H1 (cell line): ENCODE data around the gene BTBD9. TPM values are rescaled to one million over a fixed set of nuclear protein-coding genes. Genes with fewer than 3 reads are reported as not detected.

Experiments used
- CTCF ChIA-PET: fragments of 300-600 bp; sonication (Branson Sonifier 250); formaldehyde crosslinking; loops from one replicate; lab custom pipeline; 2021; ENCODE audit not compliant: partially characterized antibody; lab: Charles Lee
- POLR2A ChIA-PET: fragments of 300-600 bp; sonication (Branson Sonifier 250); formaldehyde crosslinking; loops from one replicate; lab custom pipeline; 2021; ENCODE audit warnings: inconsistent platforms; ENCODE audit not compliant: partially characterized antibody; lab: Charles Lee
- DNase-seq, 2 experiments: peaks; one replicate each; pipeline versions ENCODE4 v3.0.0 to v3.0.0-alpha.2; 2010 to 2022; ENCODE audit warnings: low spot score in 2 of 2, low read depth in 1 of 2, mixed read lengths in 1 of 2
- FAIRE-seq: peaks from 2 replicates; lab custom pipeline; 2011; peaks lifted over from hg19 to GRCh38; lab: Jason Lieb, UNC
- H2AFZ ChIP-seq: 2 replicates; pipeline ENCODE4 v1.8.1; 2012; ENCODE audit warnings: low read length, inconsistent platforms
- H2AK5ac ChIP-seq: 2 replicates; pipeline ENCODE4 v1.6.1; 2013; ENCODE audit warnings: low read depth, low read length
- H2BK120ac ChIP-seq: replicated peaks from 2 replicates; pipeline ENCODE3; 2013; ENCODE audit warnings: low read depth, low read length, inconsistent platforms
- H2BK12ac ChIP-seq: 2 replicates; pipeline ENCODE4 v1.6.1; 2013; ENCODE audit warnings: low read depth, low read length
- H2BK15ac ChIP-seq: 2 replicates; pipeline ENCODE4 v1.6.1; 2013; ENCODE audit warnings: low read length
- H2BK20ac ChIP-seq: 2 replicates; pipeline ENCODE4 v1.6.1; 2013; ENCODE audit warnings: low read length
- H2BK5ac ChIP-seq: 2 replicates; pipeline ENCODE4 v1.6.1; 2013; ENCODE audit warnings: low read depth, low read length
- H3K14ac ChIP-seq: 2 replicates; pipeline ENCODE4 v1.6.1; 2013; ENCODE audit warnings: inconsistent platforms; ENCODE audit not compliant: insufficient read length
- H3K18ac ChIP-seq: 2 replicates; pipeline ENCODE4 v1.6.1; 2013; ENCODE audit warnings: low read length; ENCODE audit errors: extremely low read depth
- H3K23ac ChIP-seq: 2 replicates; pipeline ENCODE4 v1.6.1; 2013; ENCODE audit warnings: inconsistent platforms; ENCODE audit not compliant: insufficient read length
- H3K23me2 ChIP-seq: 2 replicates; pipeline ENCODE4 v1.6.1; 2013; ENCODE audit warnings: low read depth, low read length
- H3K27ac ChIP-seq: 2 replicates; pipeline ENCODE4 v1.6.1; 2011; ENCODE audit warnings: low read depth, low read length, inconsistent platforms
- H3K27me3 ChIP-seq, 4 experiments: replicated peaks in 1 of 4; 1 replicate in 1 of 4; 2 replicates in 3 of 4; pipeline versions ENCODE4 v1.6.1 to v1.8.1; 2011 to 2013; ENCODE audit warnings: low read length in 3 of 4, mild to moderate bottlenecking in 3 of 4, inconsistent platforms in 2 of 4, mixed read lengths in 2 of 4, moderate library complexity in 1 of 4; ENCODE audit not compliant: control insufficient read depth in 3 of 4, insufficient read depth in 3 of 4; ENCODE audit errors: extremely low read depth in 1 of 4
- H3K36me3 ChIP-seq, 4 experiments: 2 replicates each; pipeline versions ENCODE4 v1.6.1 to v1.8.1; 2011 to 2013; ENCODE audit warnings: mild to moderate bottlenecking in 4 of 4, low read length in 3 of 4, moderate library complexity in 2 of 4, control low read depth in 1 of 4, inconsistent platforms in 1 of 4; ENCODE audit not compliant: insufficient read depth in 4 of 4, control insufficient read depth in 2 of 4
- H3K4ac ChIP-seq: replicated peaks from 2 replicates; pipeline ENCODE3; 2013; ENCODE audit warnings: low read length, low read depth, mixed read lengths, inconsistent platforms; ENCODE audit not compliant: insufficient read length
- H3K4me1 ChIP-seq, 4 experiments: replicated peaks in 1 of 4; 1 replicate in 1 of 4; 2 replicates in 3 of 4; pipeline versions ENCODE4 v1.6.1 to v1.8.1; 2011 to 2013; ENCODE audit warnings: low read length in 3 of 4, inconsistent platforms in 2 of 4, mixed read lengths in 1 of 4; ENCODE audit not compliant: insufficient read depth in 4 of 4, control insufficient read depth in 3 of 4
- H3K4me2 ChIP-seq, 2 experiments: 2 replicates each; pipeline versions ENCODE4 v1.6.1 to v1.8.1; 2011 to 2013; ENCODE audit warnings: low read depth in 2 of 2, low read length in 2 of 2, control low read depth in 1 of 2, inconsistent platforms in 1 of 2, mild to moderate bottlenecking in 1 of 2; ENCODE audit not compliant: insufficient read depth in 1 of 2
- H3K4me3 ChIP-seq, 4 experiments: fragments of 200-600, 300-600 bp in 1 of 4; sonication (generic), shearing (Covaris generic), sonication (Bioruptor Twin) in 1 of 4; 2 replicates each; pipeline versions ENCODE4 v1.5.1 to v1.8.1; 2011 to 2016; ENCODE audit warnings: low read length in 4 of 4, low read depth in 3 of 4, control low read depth in 2 of 4, inconsistent platforms in 2 of 4, mild to moderate bottlenecking in 2 of 4, mixed read lengths in 1 of 4, moderate library complexity in 1 of 4; ENCODE audit not compliant: insufficient read depth in 2 of 4; ENCODE audit errors: extremely low read depth in 1 of 4
- H3K56ac ChIP-seq: replicated peaks from 2 replicates; pipeline ENCODE3; 2013; ENCODE audit warnings: low read depth, mild to moderate bottlenecking, mixed read lengths, low read length, inconsistent platforms; ENCODE audit not compliant: insufficient read length
- H3K79me1 ChIP-seq: 2 replicates; pipeline ENCODE4 v1.6.1; 2013; ENCODE audit warnings: low read depth, low read length, control low read depth
- H3K79me2 ChIP-seq, 2 experiments: 2 replicates each; pipeline versions ENCODE4 v1.6.1 to v1.8.1; 2012 to 2013; ENCODE audit warnings: low read length in 2 of 2, mild to moderate bottlenecking in 2 of 2, inconsistent platforms in 1 of 2; ENCODE audit not compliant: insufficient read depth in 2 of 2, control insufficient read depth in 1 of 2
- H3K9ac ChIP-seq, 4 experiments: replicated peaks in 1 of 4; 1 replicate in 1 of 4; 2 replicates in 3 of 4; pipeline versions ENCODE4 v1.6.1 to v1.8.1; 2011 to 2013; ENCODE audit warnings: low read depth in 3 of 4, low read length in 3 of 4, control low read depth in 2 of 4, mild to moderate bottlenecking in 2 of 4, moderate library complexity in 2 of 4, inconsistent platforms in 1 of 4; ENCODE audit errors: extremely low read depth in 1 of 4
- H3K9me3 ChIP-seq, 2 experiments: 2 replicates each; pipeline versions ENCODE4 v1.6.1 to v1.8.1; 2012 to 2013; ENCODE audit warnings: mild to moderate bottlenecking in 2 of 2, moderate library complexity in 2 of 2, control low read depth in 1 of 2, inconsistent platforms in 1 of 2, low read depth in 1 of 2, low read length in 1 of 2, mixed read lengths in 1 of 2; ENCODE audit not compliant: insufficient read depth in 2 of 2
- H4K20me1 ChIP-seq, 2 experiments: replicated peaks in 1 of 2; 2 replicates each; pipeline versions ENCODE3 to v1.8.1; 2011 to 2013; ENCODE audit warnings: inconsistent platforms in 2 of 2, low read length in 2 of 2, mild to moderate bottlenecking in 1 of 2; ENCODE audit not compliant: insufficient read depth in 2 of 2, control insufficient read depth in 1 of 2
- H4K5ac ChIP-seq: 2 replicates; pipeline ENCODE4 v1.6.1; 2013; ENCODE audit warnings: low read length, low read depth, mixed read lengths, inconsistent platforms; ENCODE audit not compliant: insufficient read length
- H4K8ac ChIP-seq: 2 replicates; pipeline ENCODE4 v1.8.0; 2013; ENCODE audit warnings: mild to moderate bottlenecking, moderate library complexity, low read length, inconsistent platforms; ENCODE audit not compliant: insufficient read depth; ENCODE audit errors: extremely low read depth
- H4K91ac ChIP-seq: replicated peaks from 2 replicates; pipeline ENCODE3; 2013; ENCODE audit warnings: low read length, mixed read lengths, inconsistent platforms; ENCODE audit not compliant: insufficient read length
- CTBP2 ChIP-seq: IDR thresholded peaks from 2 replicates; pipeline ENCODE4 v1.7.0; 2011; ENCODE audit warnings: borderline replicate concordance, mild to moderate bottlenecking, moderate library complexity, mixed read lengths, low read length; ENCODE audit not compliant: insufficient read depth, insufficient read length
- CTCF ChIP-seq, 3 experiments: IDR thresholded peaks; 1 replicate in 2 of 3; 2 replicates in 1 of 3; pipeline versions ENCODE4 v1.5.1 to v1.6.1; 2011; ENCODE audit warnings: low read length in 3 of 3, mild to moderate bottlenecking in 3 of 3, inconsistent platforms in 2 of 3, low read depth in 1 of 3, moderate library complexity in 1 of 3; ENCODE audit not compliant: insufficient read depth in 1 of 3; ENCODE audit errors: control extremely low read depth in 1 of 3
- JUN ChIP-seq: IDR thresholded peaks from 2 replicates; pipeline ENCODE4 v1.6.1; 2011; ENCODE audit warnings: low read depth, mild to moderate bottlenecking, improper control_type of control experiment, low read length
- KDM4A ChIP-seq: IDR thresholded peaks from one replicate; pipeline ENCODE4 v1.7.1; 2012; ENCODE audit warnings: low read depth, mild to moderate bottlenecking, moderate library complexity, low read length, inconsistent platforms; ENCODE audit not compliant: severe bottlenecking
- MAFK ChIP-seq: IDR thresholded peaks from 2 replicates; pipeline ENCODE4 v1.6.1; 2012; ENCODE audit warnings: low read depth, mild to moderate bottlenecking, improper control_type of control experiment, low read length
- MAX ChIP-seq: IDR thresholded peaks from 2 replicates; pipeline ENCODE4 v1.6.1; 2012; ENCODE audit warnings: inconsistent platforms
- RAD21 ChIP-seq, 2 experiments: IDR thresholded peaks in 1 of 2; conservative IDR thresholded peaks in 1 of 2; 2 replicates each; pipeline ENCODE4 v1.6.1; 2011; ENCODE audit warnings: low read depth in 2 of 2, low read length in 2 of 2, improper control_type of control experiment in 1 of 2, inconsistent platforms in 1 of 2, mild to moderate bottlenecking in 1 of 2, moderate library complexity in 1 of 2
- SP4 ChIP-seq: IDR thresholded peaks from 2 replicates; pipeline ENCODE4 v1.6.1; 2012; ENCODE audit warnings: low read length, inconsistent platforms
- TAF1 ChIP-seq: IDR thresholded peaks from 2 replicates; pipeline ENCODE4 v1.6.1; 2011; ENCODE audit warnings: mild to moderate bottlenecking, low read depth, low read length
- TCF12 ChIP-seq: IDR thresholded peaks from 2 replicates; pipeline ENCODE4 v1.6.1; 2011; ENCODE audit warnings: low read depth, mild to moderate bottlenecking, low read length
- WGBS, 2 experiments: shearing (Covaris generic) in 1 of 2; methylation state at CpG; one replicate each; pipeline versions ENCODE4 v1.1.6 to v1.1.7; 2013 to 2015; ENCODE audit warnings: low lambda C conversion rate in 2 of 2, mixed read lengths in 2 of 2, inconsistent platforms in 1 of 2, low coverage in 1 of 2, missing lambda C conversion rate in 1 of 2; ENCODE audit not compliant: insufficient replicate concordance in 2 of 2, insufficient coverage in 1 of 2, insufficient read length in 1 of 2; ENCODE audit errors: extremely low coverage in 1 of 2, missing lambda C conversion rate in 1 of 2; 5-methylcytosine and 5-hydroxymethylcytosine counted together
- polyA plus RNA-seq, 7 experiments: library from polyadenylated mRNA; depleted of rRNA in 3 of 7; stranded (reverse) in 5 of 7; unstranded in 2 of 7; fragments of >200 nt in 5 of 7; fragments of 200-250 nt in 2 of 7; gene quantifications; 1 replicate in 5 of 7; 2 replicates in 1 of 7; 4 replicates in 1 of 7; pipeline versions ENCODE4 v1.2.1 to v1.2.3, GENCODE V29; 2011 to 2013; ENCODE audit warnings: missing spikeins in 2 of 7, mixed read lengths in 2 of 7
- total RNA-seq: library from RNA; stranded (reverse); fragmentation: NEBNext Ultra II Directional; extraction: Animal tissue kit (Norgen Biotek cat#: 25700); gene quantifications from 2 replicates; pipeline ENCODE4 v1.2.1, GENCODE V29; 2021

BTBD9 gene
- total and polyA plus RNA-seq, 2 of the 8 experiments (the other 6 are each of a cell fraction or from before 2014, with no cell fraction given): 0.92 to 4.1 TPM

GRCh38 chr6:38413102-38413800, 226.5 kb downstream of the BTBD9 start:
- H2BK20ac ChIP-seq: no peak overlapping the region
- H3K4ac ChIP-seq: no peak overlapping the region
- H3K79me1 ChIP-seq: no peaks in the 10 kb centered on the region
- H2BK15ac ChIP-seq: no peak overlapping the region
- no peak overlapping the region for H3K56ac ChIP-seq
- no peak overlapping the region for H3K14ac ChIP-seq
- H3K79me2 ChIP-seq: no peaks in the 10 kb centered on the region
- no peak overlapping the region for H4K91ac ChIP-seq
- no peak overlapping the region for H3K23ac ChIP-seq
- DNase-seq (no peak), FAIRE-seq (no peak)
- H3K4me3 ChIP-seq: no peak overlapping the region
- no peaks in the 10 kb centered on the region for H4K20me1 ChIP-seq
- H2AK5ac ChIP-seq: no peak overlapping the region
- no peak overlapping the region for H3K4me2 ChIP-seq
- no peak overlapping the region for H3K27ac ChIP-seq
- H2BK120ac ChIP-seq: no peak overlapping the region
- H4K5ac ChIP-seq: no peak overlapping the region
- CTCF ChIA-PET: no interaction called here
- no peak overlapping the region for H2AFZ ChIP-seq
- no peaks in the 10 kb centered on the region for H3K9me3 ChIP-seq
- no peak overlapping the region for H3K9ac ChIP-seq
- no peak overlapping the region for H3K18ac ChIP-seq
- H4K8ac ChIP-seq: no peak overlapping the region
- H3K23me2 ChIP-seq: no peaks in the 10 kb centered on the region
- no peaks in the 10 kb centered on the region for H3K27me3 ChIP-seq
- no peak overlapping the region for H2BK5ac ChIP-seq
- H3K4me1 ChIP-seq: no peaks in the 10 kb centered on the region
- WGBS, 2 experiments: 96% methylated on average over 4 of the region's 4 CpGs; no CpG with 5 or more reads in 1 of the 2 experiments
- no peak overlapping the region for H2BK12ac ChIP-seq
- POLR2A ChIA-PET: interaction anchor here (0.6 kb wide), 1 partner anchor 290 kb away, joined by 3 read pairs; no protein-coding TSS in a partner anchor
- H3K36me3 ChIP-seq: no peaks in the 10 kb centered on the region
- TF ChIP-seq TCF12: no peak
- no peak for TF ChIP-seq TAF1
- TF ChIP-seq RAD21 (IDR thresholded peaks at IDR 0.05 in 1 of 2, conservative IDR thresholded peaks at IDR 0.05 in 1 of 2; ENCODE audit: low read depth in 2 of 2, low read length in 2 of 2): no peak
- no peak for TF ChIP-seq CTBP2
- TF ChIP-seq JUN: no peak
- no peak for TF ChIP-seq SP4
- TF ChIP-seq MAX: no peak
- no peak for TF ChIP-seq MAFK
- no peak for TF ChIP-seq CTCF (IDR thresholded peaks at IDR 0.05; ENCODE audit: control extremely low read depth in 1 of 3, insufficient read depth in 1 of 3, low read depth in 1 of 3, low read length in 3 of 3)
- TF ChIP-seq KDM4A: no peak
